NCI-H345 treated with DMSO at 0.1 percent for 48 hours (cell line): ENCODE data around the gene FEN1.

Source experiments
- DNase-seq: peaks from one replicate; lab custom pipeline; 2025; ENCODE audit not compliant: unreplicated experiment; lab: John Stamatoyannopoulos, UW

FEN1 gene

DNA sequence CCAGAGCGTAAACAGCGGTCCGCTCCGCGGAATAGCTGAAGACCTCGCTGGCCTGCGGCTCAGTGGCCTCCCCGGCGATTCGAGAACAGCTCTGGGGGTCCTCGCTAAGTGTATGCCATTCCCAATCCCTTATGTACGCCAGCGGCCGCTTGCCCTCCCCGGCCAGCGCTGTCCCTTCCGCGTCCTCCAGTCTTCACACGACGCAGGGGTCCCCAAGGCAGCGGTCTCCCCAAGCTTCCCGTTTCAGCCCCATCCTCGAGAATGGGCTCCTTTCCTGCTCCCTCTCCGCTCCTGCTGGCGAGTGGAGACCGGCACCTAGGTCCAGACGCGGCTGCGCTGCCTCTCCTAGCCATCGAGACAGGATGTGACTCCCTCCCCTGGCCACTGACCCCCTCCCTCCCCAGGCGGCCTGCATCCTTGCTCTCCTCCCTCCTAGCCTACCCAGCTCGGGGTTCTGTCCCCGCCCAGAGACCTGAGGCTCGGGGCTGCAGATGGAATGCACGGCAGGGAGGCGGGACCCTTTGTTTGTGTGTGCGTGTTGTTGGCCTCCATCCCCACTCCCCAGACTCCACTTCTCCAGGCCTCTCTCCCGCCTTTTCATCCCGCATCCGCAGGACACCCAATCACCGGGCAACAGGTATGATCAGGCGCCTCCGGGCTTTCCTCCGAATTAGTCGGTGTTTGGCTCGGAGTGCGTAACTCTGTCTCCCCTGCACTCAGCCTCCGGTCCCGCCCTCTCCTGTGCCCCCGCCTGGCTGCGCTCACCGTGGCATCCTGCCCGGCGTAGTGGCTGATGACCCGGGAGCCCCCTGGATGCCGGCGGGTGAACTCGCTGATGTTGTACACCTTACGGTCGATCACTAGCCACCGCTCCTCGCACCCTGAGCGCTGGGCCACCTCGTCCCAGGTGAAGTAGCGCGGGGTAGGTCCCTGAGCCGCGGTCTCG lies 23.4 kb downstream of the FEN1 start:
- DNase-seq = peak; percentile 31

DNA sequence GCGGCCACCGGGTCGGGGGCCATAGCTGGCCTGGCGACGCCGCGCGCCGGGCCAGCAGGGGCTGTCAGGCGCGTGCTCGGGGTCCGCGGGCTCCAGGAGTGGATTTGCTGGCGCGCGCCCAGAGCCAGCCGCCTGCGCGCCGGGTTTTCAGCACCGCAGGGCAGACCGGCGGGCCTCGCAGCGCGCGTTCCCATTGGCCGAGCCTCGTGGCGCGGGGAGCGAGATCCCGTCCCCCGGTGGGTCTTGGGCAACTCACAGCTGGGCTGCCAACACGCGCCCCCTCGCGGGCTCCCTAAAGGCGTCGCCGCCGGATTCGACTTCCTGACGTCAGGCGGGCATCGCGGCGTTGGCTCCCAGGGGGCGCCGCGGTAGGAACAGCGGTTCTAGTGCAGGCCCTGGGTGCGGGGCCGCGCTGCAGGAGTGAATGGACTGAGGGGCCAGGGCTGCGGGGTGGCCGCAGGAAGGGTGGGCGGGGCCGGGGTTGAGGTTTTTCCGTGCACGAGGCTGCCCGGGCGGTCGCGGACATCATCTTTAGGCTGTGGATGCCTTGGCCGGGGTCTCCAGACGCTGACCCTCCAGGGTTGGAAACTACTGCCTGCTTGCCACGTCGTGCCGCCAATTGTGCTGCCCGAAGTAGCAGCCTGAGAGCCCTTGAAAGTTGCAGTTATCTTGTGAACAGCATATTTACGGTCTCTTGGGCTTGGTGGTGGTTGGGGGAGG lies 24.2 kb downstream of the FEN1 start, which contains the start of gene FADS1:
Gene FADS1, minus strand, starts transcription at position 268 of the 720 bp plus-strand sequence. Its CDS starts 74 bp downstream, at position 194.
- DNase-seq = peak; percentile 88

DNA sequence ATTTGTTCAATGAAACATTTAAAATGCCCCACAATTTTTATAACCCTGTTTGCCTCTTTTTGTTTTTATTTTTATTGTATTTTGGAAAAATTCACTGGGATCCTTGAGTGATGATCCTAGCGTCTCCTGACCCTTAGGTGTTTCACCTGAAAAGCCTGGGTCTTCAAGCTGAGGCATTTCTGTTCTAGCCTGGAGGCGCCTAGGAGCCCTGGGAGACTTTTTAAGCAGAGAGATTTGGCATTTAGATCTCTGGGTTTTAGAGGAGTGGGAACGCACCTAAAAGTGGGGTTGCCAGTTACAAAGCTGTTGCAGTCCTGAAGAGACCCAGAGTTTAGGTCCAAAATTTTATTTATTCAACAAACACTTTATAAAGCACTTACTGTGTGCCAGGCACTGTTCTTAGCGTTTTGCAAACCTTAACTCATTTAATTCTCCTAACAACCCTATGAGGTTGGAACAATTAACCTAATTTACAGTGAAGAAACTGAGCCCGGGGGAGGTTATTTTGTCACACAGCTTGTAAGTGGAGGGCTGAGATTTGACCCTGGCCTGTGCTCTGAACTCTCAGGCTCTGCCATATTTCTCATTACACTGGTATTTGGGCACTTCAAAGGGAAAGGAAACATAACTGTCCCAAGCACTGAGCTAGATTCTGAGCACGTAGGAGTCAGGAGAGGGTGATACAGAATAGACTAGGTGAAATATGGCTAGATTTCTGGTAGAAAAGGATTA lies 24.9 kb downstream of the FEN1 start:
- no peak for DNase-seq

DNA sequence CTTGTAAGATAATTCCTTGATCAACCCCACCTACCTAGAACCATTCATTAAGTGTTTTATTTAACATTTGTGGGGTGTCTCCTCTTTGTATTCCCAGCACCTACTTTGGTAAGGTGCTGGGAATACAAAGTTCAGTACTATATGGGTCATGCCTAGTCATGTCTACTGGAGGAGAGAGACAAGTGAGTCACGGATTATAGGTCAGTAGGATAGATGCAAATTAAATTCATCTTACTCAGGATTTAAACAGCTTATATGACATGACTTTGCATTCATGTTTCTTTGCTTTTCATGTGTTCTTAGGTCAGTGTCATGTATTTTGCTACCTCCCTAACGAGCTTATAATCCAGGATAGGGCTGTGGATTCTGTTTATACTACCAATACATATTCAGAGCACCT lies 27.5 kb downstream of the FEN1 start:
- DNase-seq = no peak

DNA sequence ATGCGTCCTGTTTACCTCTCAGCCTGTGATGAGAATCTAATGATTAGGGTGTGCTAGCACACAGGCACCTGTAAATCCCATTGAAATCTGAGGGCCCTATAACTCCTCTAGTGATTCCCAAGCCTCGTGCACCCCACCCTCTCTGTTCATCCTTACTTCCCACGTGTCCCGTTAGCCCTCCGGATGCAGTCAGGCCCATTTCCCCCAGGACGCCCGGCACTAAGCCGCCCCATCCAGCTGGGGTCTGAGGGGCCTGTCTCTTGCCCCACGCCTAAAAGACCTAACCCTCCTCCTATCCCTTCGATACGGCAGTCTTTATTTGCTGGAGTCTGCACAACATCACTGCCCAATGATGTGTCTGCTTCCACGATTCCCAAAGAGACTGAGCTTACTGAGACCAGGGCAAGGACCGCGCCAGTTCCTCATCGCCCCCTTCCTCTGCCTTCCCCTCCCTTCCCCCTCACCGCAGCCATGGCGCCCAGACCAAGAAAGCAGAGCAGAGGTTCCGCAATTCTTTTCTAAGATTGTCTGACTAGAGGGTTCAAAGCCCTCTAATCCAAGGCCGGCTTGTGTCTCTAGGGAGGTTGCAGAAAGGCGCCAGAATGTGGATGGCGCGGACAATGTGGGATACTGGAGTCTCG lies 34.3 kb downstream of the FEN1 start:
- DNase-seq = no peak

DNA sequence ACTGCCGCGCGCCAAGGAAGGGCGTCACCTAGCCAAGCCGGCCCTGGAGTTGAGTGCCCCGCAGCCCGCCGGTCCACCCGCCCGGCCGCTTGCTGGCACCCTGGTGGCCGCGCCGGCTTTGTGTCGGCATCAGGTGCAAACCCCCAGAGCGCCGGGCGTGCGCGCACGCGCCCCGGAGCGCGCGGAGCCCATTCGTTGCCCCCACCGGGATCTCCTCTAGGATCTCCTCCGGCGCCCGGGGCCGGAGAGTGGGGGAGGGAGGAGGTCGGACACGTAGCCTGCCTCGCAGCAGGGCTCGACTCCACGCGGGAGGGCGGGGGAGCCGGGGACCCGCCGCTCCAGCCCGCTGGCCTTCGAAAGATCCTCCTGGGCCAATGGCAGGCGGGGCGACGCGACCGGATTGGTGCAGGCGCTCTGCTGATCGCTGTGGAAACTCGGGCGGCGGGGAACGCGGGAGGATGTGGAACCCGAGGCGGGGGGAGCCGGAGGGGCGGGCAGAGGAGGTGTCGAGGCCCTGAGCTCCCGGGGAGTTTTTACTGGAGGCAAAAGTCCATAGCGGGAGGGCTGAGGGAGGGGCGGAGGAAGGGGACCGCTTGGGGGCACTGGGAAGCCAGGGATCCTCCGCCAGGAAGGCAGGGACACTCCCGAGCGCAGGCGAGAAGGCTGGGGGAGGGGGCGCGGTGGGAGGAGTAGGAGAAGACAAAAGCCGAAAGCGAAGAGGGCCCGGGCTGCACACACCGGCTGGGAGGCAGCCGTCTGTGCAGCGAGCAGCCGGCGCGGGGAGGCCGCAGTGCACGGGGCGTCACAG lies 35.1 kb downstream of the FEN1 start, which contains the start of gene FADS2:
Gene FADS2, plus strand, starts transcription at position 730 of the 808 bp plus-strand sequence. CDS start 91 bp downstream, outside the sequence.
- DNase-seq = peak; percentile 90

DNA sequence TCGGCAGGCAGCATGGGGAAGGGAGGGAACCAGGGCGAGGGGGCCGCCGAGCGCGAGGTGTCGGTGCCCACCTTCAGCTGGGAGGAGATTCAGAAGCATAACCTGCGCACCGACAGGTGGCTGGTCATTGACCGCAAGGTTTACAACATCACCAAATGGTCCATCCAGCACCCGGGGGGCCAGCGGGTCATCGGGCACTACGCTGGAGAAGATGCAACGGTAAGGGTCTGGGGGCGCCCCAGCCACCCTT lies 35.6 kb downstream of the FEN1 start:
- DNase-seq = no peak

DNA sequence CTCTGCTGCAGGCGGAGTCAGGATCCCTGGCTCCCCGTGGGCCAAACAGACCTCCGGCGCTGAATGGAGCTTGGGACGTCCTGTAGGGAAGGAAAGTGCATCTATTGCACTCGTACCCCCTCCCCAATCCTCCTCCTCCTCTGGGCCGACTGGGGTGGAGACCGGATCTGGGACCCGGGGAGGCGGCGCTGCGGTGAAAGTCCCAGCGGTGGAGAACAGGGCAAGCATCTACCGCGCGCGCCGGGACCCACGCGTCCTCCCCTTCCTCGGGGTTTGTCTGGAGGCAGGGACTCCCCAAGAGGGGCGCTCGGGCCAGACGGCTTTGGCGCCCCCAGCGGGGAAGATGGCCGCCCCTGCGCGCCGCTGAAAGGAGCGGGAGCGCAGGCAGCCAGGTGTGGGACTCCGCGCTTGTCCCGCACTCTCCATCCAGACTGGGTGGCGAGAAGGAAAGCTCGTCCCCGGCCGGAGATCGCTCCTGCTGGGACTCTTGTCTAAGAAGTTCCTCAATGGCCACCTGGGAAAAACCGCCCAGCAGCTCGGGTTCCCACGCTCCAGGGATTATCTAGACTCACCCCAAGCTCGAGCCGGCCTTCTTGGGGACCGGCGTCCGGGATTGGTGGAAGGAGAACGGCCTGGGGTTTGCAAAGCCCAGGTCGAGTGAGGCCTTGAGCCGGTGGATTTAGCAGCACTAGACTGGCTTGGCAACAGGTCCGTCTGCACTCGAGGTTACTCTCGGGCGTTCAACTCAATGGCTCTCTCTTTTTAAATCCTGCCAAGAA lies 36.1 kb downstream of the FEN1 start:
- peak; percentile 17 for DNase-seq

DNA sequence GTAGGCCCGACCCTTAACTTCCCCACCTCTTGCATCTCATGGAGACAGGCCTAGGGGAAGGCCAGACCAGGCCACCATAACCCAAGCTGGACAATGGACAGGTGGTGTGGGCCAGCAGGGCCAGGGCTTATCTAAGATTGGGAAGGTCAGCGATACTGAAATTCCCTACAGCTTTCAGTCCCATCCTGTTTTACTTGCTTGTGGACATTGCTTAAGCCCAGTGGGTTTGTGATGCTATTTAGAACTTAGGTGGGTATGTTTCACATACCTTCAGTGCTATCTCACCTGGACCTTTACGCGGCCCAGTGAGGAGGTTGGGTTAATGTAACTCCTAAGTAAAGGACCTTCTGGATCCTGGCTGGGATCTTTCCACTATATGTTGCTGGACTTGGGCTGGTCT lies 37.1 kb downstream of the FEN1 start:
- DNase-seq = no peak

DNA sequence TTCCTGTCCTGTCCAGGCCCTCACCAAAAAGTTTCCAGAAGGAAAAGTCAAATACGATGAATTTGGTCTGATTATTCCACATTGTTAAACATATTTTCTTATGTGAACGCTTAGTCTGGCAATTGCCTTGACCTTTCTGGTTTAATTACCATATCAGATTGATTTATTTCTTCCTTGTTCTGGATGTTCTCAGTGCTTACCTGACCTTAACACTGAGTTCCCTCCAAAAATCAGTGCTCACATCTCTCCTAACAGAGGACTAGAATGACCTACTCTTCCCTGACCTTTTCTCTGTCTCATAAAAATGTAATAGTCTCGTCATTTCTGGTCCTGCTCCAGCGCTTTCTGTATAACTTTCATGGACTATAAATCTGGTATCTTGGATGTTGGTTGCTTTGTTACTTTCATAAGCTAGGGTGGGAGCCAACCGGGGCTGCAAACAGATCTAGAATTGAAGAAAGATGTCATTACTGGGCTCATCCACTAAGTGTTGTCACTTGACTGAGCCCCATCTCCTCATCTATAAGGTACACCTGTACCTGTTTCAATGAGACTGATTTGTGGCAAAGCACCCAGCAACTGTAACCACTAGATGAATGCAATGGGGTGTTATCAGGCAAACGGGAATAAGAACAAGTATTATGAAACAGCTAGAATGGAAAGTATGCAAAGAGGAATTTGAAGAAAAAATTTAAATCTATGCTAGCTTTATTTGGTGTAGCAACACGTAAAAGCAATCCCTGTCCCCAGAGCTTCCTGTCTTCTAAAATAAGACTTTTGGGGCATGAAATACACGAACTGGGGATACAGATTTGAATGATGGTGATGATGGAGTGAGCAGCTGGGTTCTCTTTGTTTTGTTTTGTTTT lies 37.8 kb downstream of the FEN1 start:
- DNase-seq = no peak

DNA sequence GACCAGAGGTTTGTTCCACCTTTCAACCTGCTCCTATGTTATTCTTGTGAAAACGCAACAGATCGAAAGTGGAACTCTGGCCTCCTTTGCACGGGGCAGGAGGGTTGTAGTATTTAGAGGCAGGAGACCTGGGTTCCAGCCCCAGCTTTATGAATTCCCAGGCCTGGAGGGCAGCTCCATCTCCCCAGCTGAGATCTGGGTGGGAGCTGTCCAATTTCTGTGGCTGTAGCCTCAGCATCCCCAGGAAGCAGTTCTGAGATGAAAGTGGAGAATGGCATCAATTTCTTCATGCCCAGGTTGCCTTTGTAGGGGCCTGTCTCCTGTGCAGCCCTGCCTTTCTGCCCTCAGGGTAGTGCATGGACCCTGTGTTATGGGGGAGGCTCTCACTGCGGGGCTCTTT lies 39.5 kb downstream of the FEN1 start:
- DNase-seq = no peak

DNA sequence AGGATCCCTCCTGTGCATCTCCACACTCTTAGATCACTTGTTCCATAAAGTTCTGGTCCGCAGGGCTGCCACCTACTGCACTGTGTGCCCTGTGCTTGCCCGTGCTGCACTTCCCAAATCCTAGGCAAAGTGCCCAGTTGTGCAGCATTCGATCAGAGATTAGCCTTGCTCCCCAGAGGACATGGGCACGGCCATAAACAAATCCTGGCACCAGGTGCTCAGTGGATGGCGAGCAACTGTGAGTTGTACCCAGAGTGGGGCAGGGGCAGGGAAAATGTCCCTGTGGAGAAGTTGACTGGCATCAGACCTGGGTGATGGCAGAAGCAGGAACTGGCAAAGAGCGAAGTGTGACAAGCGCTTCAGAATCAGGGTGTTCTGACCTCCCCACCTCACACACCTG lies 40.0 kb downstream of the FEN1 start:
- DNase-seq = peak; percentile 8

DNA sequence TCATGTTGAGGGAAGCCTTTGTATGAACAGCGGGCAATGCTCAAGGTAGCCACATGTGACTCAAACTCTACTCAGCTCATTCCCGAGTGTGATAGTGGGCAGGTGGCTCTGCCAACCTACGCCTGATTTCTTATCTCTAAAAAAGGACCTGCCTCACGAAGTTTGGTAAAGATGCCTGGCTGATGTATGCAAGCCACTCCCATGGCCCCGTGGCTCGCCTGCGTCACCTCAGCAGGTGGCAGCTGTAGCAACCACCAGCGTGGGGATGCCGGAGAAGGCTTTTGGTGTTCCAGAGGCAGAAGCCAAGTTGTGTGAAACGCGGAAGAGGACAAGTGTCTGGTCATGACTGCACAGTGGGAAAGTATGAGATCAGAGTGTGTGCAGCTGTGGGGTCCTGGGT lies 40.8 kb downstream of the FEN1 start:
- peak; percentile 21 for DNase-seq

DNA sequence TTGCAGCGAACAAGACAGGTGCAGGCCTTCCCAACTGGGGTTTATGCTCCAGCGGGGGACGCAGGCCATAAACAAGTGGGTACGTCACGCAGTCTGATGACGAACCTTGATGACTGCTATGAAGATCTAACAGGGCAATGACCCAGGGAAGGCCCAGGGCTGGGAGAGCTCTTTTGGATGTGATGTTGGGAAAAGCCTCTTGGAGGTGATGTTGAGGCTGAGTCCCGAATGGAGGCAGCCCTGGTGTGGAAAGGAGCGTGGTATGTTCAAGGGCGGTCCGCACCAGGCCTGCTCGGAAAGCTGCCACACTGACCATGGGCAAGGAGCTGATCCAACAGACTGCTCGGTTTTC lies 41.2 kb downstream of the FEN1 start:
- no peak for DNase-seq

DNA sequence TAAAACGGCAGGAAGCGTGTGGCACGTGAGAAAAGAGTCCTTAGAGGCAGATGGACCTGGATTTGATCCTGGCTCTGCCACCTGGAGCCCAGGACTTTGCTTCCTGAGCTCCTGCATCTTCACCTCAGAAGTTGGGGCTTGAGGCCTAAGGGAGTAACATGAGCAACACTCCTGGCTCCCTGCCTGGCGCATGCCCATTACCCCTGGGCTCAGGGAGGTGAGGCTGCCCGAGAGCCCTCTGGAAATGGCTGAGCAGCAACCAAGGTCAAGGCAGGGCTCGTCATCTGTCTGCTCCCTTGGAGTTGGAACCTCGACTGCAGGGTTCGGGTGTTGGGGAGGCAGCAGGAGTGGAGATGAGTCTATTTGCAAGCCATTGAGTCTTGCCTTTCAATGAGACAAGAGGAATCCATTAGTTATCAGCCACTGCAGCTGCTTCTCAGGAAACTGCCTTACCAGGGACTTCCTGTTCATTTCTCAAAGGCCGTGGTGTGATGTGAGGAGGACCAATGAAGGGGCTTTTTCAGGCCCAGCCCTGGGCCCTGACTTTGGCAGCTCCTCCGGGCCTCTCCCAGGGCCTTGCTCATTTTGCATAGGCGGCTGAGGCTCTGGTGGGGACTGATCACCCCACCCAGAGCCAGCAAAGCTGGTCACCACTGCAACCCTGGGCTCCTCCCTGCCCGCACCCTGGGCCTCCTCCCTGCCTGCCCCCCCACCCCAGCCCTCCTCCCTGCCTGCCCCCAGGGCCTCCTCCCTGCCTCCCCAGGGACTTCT lies 41.8 kb downstream of the FEN1 start:
- DNase-seq = peak; percentile 31

DNA sequence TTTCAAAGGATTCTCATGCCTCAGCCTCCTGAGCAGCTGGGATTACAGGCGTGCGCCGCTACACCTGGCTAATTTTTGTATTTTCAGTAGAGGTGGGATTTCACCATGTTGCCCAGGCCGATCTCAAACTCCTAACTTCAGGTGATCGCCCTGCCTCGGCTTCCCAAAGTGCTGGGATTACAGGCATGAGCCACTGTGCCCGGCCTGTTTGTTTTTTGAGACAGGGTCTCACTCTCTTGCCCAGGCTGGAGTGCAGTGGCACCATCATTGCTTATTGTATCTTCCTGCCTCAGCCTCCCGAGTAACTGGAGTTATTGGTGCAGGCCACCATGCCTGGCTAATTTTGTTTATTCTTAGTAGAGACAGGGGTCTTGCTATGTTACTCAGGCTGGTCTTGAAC lies 43.5 kb downstream of the FEN1 start:
- DNase-seq = no peak

DNA sequence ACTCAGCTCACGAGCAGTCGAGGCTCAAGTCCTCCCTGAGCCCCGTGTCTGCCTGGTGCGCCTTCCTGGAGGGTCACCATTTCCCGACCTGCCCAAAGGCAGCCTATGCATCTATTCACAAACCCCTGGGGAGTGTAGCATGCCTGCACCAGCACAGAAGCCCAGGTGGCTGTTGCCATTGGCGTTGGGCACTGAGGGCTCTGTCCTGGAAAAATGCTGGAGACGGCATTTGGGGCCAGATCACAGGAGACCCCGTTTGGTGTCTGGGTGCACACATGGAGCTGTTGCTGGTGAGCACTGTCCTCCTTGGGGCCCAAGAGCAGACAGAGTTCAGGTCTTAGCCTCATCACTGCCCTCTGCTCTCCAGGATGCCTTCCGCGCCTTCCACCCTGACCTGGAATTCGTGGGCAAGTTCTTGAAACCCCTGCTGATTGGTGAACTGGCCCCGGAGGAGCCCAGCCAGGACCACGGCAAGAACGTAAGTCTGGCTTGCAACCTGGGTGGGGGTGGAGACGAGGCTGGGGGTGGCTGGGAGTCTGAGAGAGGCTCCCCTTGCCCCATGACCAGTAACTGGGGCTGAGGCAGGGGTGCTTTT lies 44.8 kb downstream of the FEN1 start:
- no peak for DNase-seq

DNA sequence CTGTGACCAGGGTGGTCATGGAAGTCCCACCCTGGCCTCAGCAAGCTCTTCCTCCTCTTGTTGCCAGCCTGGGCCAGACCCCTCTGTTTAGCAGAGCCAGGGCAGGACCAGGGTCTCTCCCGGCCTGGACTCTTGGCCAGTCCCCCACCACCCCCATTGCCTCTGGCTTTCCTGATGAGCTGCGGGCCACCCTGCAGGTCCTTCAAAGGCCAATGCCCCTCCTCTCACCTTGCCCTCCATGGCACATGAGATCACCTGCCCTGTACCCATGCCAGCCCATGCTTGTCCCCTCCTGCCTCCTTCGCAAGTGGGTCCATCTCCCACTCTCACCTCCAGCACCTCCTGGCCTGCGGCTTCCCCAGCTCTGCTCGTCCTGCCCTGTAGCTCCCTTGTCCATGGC lies 45.8 kb downstream of the FEN1 start:
- DNase-seq = no peak
